HG03066 (cell line): Measurements from ENCODE around the gene MRFAP1.
A peak's percentile ranks its signal among the peaks of the same experiment; 100 is the strongest.
"Not testable (repeated sequence)": the region's sequence is repeated elsewhere in the genome, so short reads cannot be mapped to it uniquely, and the experiment has no call there.

Experiments
- ATAC-seq: cut with Tn5 transposase; IDR thresholded peaks from one replicate; pipeline ENCODE4 v1.9.1; 2021; ENCODE audit warnings: low read depth; ENCODE audit not compliant: unreplicated experiment

MRFAP1 gene

DNA sequence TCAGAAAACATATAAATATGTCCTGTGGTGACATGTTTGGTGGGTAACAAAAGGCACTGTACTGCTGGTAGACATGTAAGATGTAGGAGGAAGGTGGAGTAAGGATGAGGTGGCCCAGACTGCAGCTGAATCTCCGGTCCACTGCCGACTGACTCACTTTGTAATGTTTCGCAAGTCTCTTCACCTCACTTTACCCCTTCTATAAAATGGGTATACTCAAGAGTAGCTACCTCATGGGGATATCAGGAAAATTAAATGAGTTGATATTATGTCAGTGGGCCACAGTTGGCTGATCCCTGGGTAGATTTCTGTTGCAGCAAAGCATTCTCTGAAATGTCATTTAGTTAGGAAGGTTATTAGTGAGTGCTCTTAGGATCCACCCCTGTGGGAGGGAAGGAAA lies 22.1 kb downstream of the MRFAP1 start:
- no peak for ATAC-seq

DNA sequence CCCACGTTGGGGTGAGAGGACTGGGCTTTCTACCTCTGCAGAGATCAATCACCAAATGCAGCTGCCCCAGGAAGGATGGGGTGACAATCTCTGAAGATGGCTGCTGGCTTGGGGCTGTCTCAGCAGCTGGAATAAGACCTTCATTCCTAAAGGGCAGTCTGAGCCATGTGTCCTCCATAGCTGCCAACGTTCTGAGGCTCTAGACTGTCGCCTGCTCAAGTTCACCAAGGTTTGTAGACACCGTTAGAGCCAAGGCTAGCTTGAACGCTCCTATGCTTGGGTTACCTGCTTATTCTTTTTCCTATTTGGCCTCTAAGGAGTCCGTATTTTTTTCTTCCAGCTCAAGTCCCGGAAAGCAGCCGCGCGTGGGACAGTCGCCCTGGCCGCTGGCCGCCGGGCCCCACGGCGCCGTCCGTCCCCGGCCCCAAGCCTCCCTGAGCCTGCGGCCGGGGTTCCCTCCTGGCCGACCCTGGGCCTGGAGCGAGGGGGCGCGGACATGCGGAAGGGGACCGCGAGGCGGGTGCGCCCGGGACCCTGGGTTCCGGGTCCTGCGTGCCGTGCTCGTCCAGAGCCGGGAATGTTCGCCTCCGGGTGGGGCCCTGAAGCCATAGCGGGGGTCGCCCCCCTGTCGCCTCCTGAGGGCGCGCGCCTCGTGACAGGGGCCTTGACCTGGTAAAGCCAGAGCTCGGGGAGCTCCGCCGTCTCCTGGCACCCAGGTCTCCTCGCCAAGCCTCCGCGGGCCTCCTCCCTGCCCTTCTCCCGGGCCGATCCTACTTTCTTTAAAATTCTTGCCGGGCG lies 23.3 kb downstream of the MRFAP1 start:
- ATAC-seq, result no peak

DNA sequence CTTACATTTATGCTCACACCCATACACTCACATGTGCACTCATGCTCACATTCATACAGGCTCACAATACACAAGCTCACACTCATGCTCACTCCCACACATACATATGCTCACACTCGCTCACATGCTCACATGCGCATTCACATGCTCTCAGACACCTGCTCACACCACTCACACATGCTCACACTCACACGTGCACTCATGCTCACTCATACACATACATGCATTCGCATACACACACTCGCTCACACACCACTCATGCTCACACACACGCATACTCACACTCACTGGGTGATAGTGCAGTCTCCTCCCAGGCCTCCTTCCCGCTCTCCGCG lies 24.8 kb downstream of the MRFAP1 start:
- no peak for ATAC-seq

DNA sequence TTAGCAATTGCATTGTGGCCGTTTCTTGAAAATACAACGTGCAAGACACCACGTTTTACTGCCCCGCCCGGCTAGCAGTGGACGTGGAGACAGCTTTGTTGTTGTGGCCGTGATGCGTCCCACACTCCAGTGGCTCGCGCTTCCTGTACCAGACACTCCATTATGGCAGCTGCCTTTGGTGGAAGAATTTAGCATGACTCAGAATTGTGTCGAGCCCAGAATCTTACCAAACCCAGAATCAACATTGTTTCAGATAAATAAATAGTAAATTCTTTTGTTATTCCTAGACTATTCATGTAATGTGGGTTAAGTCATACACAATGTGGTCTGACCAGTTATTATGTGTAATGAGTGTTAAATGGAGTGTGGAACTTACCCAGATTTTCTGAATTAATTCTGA lies 27.9 kb downstream of the MRFAP1 start:
- ATAC-seq, result no peak

GRCh38 chr4:6671648-6672047 lies 31.2 kb downstream of the MRFAP1 start:
- ATAC-seq, result no peak

DNA sequence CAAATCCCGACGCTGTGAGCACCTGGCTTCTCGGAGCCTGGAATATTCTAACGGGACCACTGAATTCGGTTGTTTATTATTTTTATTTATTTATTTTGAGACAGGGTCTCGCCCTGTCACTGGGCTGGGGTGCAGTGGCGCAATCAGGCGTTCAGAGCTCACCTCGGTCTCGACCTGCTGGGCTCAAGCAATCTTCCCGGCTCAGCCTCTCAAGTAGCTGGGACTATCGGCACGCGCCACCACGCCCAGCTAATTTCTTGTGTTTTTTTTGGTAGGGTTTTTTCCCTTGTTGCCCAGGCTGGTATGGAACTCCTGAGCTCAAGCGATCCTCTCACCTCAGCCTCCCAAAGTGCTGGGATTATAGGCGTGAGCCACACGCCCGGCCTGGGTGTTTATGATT lies 31.6 kb downstream of the MRFAP1 start:
- no peak for ATAC-seq

DNA sequence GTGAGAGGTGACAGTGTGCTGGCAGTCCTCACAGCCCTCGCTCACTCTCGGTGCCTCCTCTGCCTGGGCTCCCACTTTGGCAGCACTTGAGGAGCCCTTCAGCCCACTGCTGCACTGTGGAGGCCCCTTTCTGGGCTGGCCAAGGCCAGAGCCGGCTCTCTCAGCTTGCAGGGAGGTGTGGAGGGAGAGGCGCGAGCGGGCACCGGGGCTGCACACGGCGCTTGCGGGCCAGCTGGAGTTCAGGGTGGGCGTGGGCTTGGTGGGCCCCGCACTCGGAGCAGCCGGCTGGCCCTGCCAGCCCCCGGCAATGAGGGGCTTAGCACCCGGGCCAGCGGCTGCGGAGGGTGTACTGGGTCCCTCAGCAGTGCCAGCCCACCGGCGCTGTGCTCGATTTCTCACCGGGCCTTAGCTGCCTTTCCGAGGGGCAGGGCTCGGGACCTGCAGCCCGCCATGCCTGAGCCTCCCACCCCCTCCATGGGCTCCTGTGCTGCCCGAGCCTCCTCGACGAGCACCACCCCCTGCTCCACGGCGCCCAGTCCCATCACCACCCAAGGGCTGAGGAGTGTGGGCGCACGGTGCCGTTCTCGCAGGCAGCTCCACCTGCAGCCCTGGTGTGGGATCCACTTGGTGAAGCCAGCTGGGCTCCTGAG lies 32.2 kb downstream of the MRFAP1 start:
- not testable (repeated sequence) for ATAC-seq

DNA sequence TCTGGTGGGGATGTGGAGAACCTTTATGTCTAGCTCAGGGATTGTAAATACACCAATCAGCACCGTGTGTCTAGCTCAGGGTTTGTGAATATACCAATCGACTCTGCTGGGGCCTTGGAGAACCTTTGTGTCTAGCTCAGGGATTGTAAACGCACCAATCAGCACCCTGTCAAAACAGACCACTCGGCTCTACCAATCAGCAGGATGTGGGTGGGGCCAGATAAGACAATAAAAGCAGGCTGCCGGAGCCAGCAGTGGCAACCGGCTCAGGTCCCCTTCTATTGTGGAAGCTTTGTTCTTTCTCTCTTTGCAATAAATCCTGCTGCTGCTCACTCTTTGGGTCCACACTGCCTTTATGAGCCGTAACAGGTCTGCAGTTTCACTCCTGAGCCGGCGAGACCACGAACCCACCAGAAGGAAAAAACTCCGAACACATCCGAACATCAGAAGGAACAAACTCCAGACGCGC lies 32.7 kb downstream of the MRFAP1 start:
- ATAC-seq, result not testable (repeated sequence)

DNA sequence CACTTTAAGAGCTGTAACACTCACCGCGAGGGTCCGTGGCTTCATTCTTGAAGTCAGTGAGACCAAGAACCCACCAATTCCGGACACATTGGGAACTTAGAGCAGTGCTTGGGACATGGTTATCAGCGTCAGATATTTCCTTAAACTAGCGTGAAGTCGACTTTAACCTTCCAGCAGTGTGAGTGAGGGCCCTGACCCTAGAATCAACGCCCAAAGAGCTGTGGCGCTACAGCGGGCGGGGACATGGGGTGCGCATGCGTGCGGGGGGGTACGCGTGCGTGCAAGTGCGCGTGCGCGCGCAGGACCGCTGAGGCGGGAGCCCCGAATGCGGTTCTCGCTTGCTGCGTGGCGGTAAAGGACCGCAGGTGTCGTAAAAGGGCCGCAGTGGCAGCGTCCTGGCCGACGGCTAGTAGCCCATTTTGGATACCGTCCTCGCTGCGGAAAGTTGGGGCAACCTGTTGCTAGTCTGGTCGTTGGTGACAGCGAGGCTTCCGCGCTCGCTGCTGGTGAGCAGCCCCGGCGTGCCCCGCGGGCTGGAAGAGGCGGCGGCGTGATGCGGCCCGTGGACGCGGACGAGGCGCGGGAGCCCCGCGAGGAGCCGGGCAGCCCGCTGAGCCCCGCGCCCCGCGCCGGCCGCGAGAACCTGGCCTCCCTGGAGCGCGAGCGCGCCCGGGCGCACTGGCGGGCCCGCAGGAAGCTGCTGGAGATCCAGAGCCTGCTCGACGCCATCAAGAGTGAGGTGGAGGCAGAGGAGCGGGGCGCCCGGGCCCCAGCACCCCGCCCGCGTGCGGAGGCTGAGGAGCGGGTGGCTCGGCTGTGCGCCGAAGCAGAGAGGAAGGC lies 33.4 kb downstream of the MRFAP1 start:
- ATAC-seq, result peak; percentile 62

DNA sequence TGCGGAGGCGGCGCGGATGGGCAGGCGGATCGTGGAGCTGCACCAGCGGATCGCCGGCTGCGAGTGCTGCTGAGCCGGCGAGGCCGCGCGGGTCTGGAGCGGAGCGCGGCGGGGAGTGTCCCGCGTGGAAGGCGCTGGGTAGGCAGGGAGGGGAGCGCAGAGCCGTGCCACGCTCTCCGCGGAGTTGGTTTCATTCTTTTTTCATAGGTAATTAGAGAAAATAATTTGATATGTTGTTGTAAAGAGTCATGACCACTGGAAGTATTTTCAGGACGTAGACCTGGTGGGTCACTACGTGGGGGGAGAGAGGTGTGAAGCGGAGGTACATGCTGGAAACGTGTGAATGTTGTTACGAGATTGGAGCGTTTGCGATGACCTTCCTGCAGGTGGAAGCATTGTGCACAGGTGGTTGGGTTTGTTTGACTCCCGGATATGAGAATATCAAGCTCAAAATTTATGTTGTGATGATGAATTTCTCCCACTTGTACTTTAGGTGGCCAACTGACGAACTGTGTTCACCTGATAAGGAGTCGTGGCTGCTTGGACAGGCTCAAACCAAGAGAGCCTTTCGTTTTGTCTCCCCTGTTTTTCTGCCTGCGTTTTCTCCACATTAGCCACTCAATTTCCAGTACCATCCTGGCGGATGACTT lies 34.1 kb downstream of the MRFAP1 start:
- ATAC-seq, result peak; percentile 49

- ATAC-seq, result no peak
Measured at GRCh38 chr4:6676722-6677558, 36.5 kb downstream of the MRFAP1 start.

- no peak for ATAC-seq
Measured at GRCh38 chr4:6680372-6681034, 40.0 kb downstream of the MRFAP1 start.

GRCh38 chr4:6681191-6681590 lies 40.7 kb downstream of the MRFAP1 start:
- no peak for ATAC-seq

GRCh38 chr4:6682862-6683590 lies 42.5 kb downstream of the MRFAP1 start:
- ATAC-seq, result no peak

DNA sequence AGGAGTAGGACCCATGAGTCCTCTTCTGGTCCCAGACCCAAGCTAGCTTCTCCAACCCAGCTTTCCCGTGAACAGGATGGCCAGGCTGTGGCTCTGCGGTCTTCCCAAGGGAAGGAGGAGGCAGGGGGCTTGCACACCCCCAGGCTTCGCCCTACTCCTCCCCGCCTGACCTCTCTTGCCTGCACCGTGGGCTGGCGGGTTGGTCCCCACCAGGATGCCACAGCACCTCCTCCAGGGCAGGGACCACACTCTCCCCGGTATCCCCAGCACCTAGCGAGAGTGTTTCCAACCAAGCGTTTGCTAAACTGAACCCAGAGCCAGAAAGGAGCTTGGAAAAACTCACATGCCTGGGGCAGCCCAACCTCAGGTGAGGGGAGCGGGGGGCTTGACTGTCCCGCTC lies 44.2 kb downstream of the MRFAP1 start:
- ATAC-seq, result no peak

DNA sequence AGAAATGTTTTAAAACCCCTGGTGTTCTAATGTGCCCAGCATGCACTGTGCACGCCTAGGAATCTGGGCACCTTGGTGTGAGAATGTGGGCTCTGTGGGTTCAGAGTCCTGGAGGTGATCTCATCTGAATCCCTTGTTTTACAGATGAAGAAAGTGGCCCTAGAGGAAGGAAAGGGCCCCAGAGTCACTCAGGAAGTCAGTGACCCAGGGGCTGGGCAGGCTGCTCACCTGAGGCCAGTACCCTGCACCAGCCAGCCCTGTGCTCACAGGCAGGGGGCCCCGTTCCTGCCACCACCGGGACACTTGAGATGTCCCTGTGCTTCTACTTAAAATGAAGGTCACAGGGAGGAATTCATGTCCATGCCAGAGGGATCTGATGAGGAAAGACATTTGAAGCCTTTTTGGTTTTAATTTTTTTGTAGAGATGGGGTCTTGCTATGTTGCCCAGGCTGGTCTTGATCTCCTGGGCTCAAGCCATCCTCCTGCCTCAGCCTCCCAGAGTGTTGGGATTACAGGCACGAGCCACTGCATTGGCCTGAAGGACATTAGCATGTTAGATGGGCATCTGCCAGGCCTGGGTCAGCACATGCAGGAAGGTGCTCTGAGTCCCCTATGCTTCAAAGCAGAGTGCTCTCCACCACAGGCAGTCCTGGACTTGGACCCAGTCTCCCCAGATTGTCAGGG lies 45.8 kb downstream of the MRFAP1 start:
- no peak for ATAC-seq

DNA sequence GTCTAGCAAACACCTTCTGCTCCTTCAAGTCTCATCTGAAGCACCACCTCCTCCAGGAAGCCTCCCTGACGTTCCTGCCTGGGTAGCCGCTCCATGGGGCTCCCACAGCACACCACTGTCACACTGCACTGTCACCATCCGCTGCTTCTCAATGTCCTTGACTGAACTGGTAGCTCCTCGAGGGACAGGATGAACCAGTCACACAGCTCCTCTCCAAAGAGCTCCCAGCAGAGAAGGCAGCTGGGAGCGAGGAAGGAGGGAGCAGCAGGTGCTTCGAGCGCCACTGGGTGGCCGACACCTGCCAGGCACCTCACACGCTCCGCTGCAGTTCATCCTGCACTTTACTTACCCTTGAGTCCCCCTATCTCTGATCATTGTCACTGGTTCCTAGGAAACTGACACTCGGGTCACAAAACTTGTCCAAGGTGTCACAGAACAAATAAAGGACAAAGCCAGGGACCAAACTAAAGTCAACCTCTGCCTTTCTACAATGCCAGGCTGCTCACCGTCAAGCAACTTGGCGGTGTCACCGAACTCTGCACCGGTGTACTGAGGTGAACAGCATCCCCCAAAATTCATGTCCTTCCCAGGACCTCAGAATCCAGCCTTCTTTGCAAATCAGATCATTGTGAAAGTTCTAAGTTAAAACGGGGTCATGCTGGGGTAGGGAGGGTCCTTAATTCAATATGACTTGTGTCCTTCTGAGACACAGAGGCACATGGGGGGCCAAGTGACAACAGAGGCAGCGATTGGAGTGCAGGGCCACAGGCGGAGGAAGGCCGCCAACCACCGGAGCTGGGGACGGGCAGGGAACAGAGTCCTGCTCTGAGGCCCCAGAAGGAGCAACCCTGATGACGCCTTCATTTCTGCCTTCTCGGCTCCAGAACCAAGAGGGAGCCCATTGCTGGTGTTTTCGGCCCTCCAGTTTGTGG lies 47.7 kb downstream of the MRFAP1 start:
- ATAC-seq, result no peak
